ENCODE results near the gene PAX8.
"Not testable (repeated sequence)": the region's sequence is repeated elsewhere in the genome, so short reads cannot be mapped to it uniquely, and the experiment has no call there.

PAX8 gene

GRCh38 chr2:113285816-113286215 lies 7.1 kb upstream of the PAX8 start:
- no peaks in the 10 kb centered on the region for H3K36me3 ChIP-seq (ENCODE audit: control insufficient read depth, low read length)
- no peaks in the 10 kb centered on the region for H3K4me1 ChIP-seq (ENCODE audit: control insufficient read depth, low read length)
- no peaks in the 10 kb centered on the region for H3K9me2 ChIP-seq (replicated peaks; ENCODE audit: control insufficient read depth, low read length)
- H3K79me2 ChIP-seq (ENCODE audit: control insufficient read depth, low read length), result no peaks in the 10 kb centered on the region
- no peak overlapping the region for H3K27ac ChIP-seq (ENCODE audit: low read depth, low read length)
- no peaks in the 10 kb centered on the region for H3K9me3 ChIP-seq (ENCODE audit: control insufficient read depth, insufficient read depth, low read length)
- H4K20me1 ChIP-seq (ENCODE audit: control insufficient read depth, insufficient read depth, low read depth, low read length), result 0 out of 2 replicates have a peak, but pooled peaks cover 2% of the 10 kb centered on the region
- H3F3A ChIP-seq (ENCODE audit: control insufficient read depth, insufficient read depth), result no peaks in the 10 kb centered on the region
- TF ChIP-seq EZH2phosphoT487 (IDR thresholded peaks at IDR 0.05; ENCODE audit: borderline replicate concordance, low read length) (no peak), CTCF (IDR thresholded peaks at IDR 0.05; ENCODE audit: low read depth, low read length, poor library complexity, severe bottlenecking) (no peak)
- H3K4me3 ChIP-seq (ENCODE audit: low read length), result no peak overlapping the region
- H3K4me2 ChIP-seq (ENCODE audit: low read length), result no peak overlapping the region
- H3K27me3 ChIP-seq (ENCODE audit: control insufficient read depth, low read length), result peaks cover 5% of the 10 kb centered on the region; the same call in 1 of the 2 replicates

- H3K27ac ChIP-seq (ENCODE audit: low read depth, low read length); H3K36me3 ChIP-seq (ENCODE audit: control insufficient read depth, low read length); H3K9me2 ChIP-seq (replicated peaks; ENCODE audit: control insufficient read depth, low read length); H3F3A ChIP-seq (ENCODE audit: control insufficient read depth, insufficient read depth); H3K4me2 ChIP-seq (ENCODE audit: low read length); H4K20me1 ChIP-seq (ENCODE audit: control insufficient read depth, insufficient read depth, low read depth, low read length); H3K79me2 ChIP-seq (ENCODE audit: control insufficient read depth, low read length); H3K4me3 ChIP-seq (ENCODE audit: low read length); H3K9me3 ChIP-seq (ENCODE audit: control insufficient read depth, insufficient read depth, low read length); H3K4me1 ChIP-seq (ENCODE audit: control insufficient read depth, low read length); H3K27me3 ChIP-seq (ENCODE audit: control insufficient read depth, low read length): not testable (repeated sequence)
Measured at GRCh38 chr2:113284999-113285398, 6.3 kb upstream of the PAX8 start.

GRCh38 chr2:113284476-113284875 lies 5.8 kb upstream of the PAX8 start:
- Histone ChIP-seq H3K36me3 (ENCODE audit: control insufficient read depth, low read length) (no peaks in the 10 kb centered on the region), H3K4me1 (ENCODE audit: control insufficient read depth, low read length) (no peaks in the 10 kb centered on the region), H3K4me2 (ENCODE audit: low read length) (no peak overlapping the region), H3K9me2 (replicated peaks; ENCODE audit: control insufficient read depth, low read length) (no peaks in the 10 kb centered on the region), H3K79me2 (ENCODE audit: control insufficient read depth, low read length) (no peaks in the 10 kb centered on the region), H3F3A (ENCODE audit: control insufficient read depth, insufficient read depth) (no peaks in the 10 kb centered on the region), H3K27me3 (ENCODE audit: control insufficient read depth, low read length) (0 out of 2 replicates have a peak, but pooled peaks cover 3% of the 10 kb centered on the region), H3K4me3 (ENCODE audit: low read length) (no peak overlapping the region), H3K9me3 (ENCODE audit: control insufficient read depth, insufficient read depth, low read length) (no peaks in the 10 kb centered on the region), H3K27ac (ENCODE audit: low read depth, low read length) (no peak overlapping the region), H4K20me1 (ENCODE audit: control insufficient read depth, insufficient read depth, low read depth, low read length) (0 out of 2 replicates have a peak, but pooled peaks cover 2% of the 10 kb centered on the region)
- TF ChIP-seq CTCF (IDR thresholded peaks at IDR 0.05; ENCODE audit: low read depth, low read length, poor library complexity, severe bottlenecking) (no peak), EZH2phosphoT487 (IDR thresholded peaks at IDR 0.05; ENCODE audit: borderline replicate concordance, low read length) (no peak)

GRCh38 chr2:113283704-113284284 lies 5.1 kb upstream of the PAX8 start:
- H3F3A ChIP-seq (ENCODE audit: control insufficient read depth, insufficient read depth), result no peaks in the 10 kb centered on the region
- 0 out of 2 replicates have a peak, but pooled peaks cover 2% of the 10 kb centered on the region for H4K20me1 ChIP-seq (ENCODE audit: control insufficient read depth, insufficient read depth, low read depth, low read length)
- H3K9me2 ChIP-seq (replicated peaks; ENCODE audit: control insufficient read depth, low read length), result no peaks in the 10 kb centered on the region
- no peak overlapping the region for H3K4me3 ChIP-seq (ENCODE audit: low read length)
- no peaks in the 10 kb centered on the region for H3K36me3 ChIP-seq (ENCODE audit: control insufficient read depth, low read length)
- H3K9me3 ChIP-seq (ENCODE audit: control insufficient read depth, insufficient read depth, low read length), result no peaks in the 10 kb centered on the region
- no peaks in the 10 kb centered on the region for H3K4me1 ChIP-seq (ENCODE audit: control insufficient read depth, low read length)
- no peak overlapping the region for H3K27ac ChIP-seq (ENCODE audit: low read depth, low read length)
- 0 out of 2 replicates have a peak, but pooled peaks cover 3% of the 10 kb centered on the region for H3K27me3 ChIP-seq (ENCODE audit: control insufficient read depth, low read length)
- no peak overlapping the region for H3K4me2 ChIP-seq (ENCODE audit: low read length)
- no peaks in the 10 kb centered on the region for H3K79me2 ChIP-seq (ENCODE audit: control insufficient read depth, low read length)
- TF ChIP-seq EZH2phosphoT487 (IDR thresholded peaks at IDR 0.05; ENCODE audit: borderline replicate concordance, low read length) (no peak), CTCF (IDR thresholded peaks at IDR 0.05; ENCODE audit: low read depth, low read length, poor library complexity, severe bottlenecking) (no peak)
